ENCODE measurements around the gene TNIK.

GRCh38 chr3:171187706-171188290 is 272.4 kb downstream of the TNIK start:
- TF ChIP-seq, protein P1, sequence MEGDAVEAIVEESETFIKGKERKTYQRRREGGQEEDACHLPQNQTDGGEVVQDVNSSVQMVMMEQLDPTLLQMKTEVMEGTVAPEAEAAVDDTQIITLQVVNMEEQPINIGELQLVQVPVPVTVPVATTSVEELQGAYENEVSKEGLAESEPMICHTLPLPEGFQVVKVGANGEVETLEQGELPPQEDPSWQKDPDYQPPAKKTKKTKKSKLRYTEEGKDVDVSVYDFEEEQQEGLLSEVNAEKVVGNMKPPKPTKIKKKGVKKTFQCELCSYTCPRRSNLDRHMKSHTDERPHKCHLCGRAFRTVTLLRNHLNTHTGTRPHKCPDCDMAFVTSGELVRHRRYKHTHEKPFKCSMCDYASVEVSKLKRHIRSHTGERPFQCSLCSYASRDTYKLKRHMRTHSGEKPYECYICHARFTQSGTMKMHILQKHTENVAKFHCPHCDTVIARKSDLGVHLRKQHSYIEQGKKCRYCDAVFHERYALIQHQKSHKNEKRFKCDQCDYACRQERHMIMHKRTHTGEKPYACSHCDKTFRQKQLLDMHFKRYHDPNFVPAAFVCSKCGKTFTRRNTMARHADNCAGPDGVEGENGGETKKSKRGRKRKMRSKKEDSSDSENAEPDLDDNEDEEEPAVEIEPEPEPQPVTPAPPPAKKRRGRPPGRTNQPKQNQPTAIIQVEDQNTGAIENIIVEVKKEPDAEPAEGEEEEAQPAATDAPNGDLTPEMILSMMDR (conservative IDR thresholded peaks at IDR 0.05; ENCODE audit: low read depth, low read length): peak; percentile 69
- no peak for TF ChIP-seq EZH2 (IDR thresholded peaks at IDR 0.05; ENCODE audit: borderline replicate concordance, low read depth, low read length, poor library complexity, severe bottlenecking)

Data from A673 (cell line).